WTC11 (cell line): ENCODE measurements around the gene FIZ1. TPM values are rescaled to one million over a fixed set of nuclear protein-coding genes. Genes with fewer than 3 reads are reported as not detected.

Experiments used
- ATAC-seq: fragments of 200-7000 bp; cut with Tn5 transposase; 2 replicates; pipeline ENCODE4 v1.10.0; 2021; ENCODE audit warnings: mild to moderate bottlenecking, moderate library complexity
- CTCF ChIA-PET: fragments of 300-600 bp; sonication (Branson Sonifier 250); formaldehyde crosslinking; loops from one replicate; lab custom pipeline; 2021; ENCODE audit warnings: antibody characterized with exemption; lab: Charles Lee
- POLR2A ChIA-PET: fragments of 350-600 bp; sonication (Branson Sonifier 250); formaldehyde crosslinking; loops from one replicate; lab custom pipeline; 2021; ENCODE audit warnings: antibody characterized with exemption; lab: Charles Lee
- DNase-seq: peaks from one replicate; pipeline ENCODE4 v3.0.0; 2021; ENCODE audit warnings: low spot score
- H3K27ac Mint-ChIP-seq: 2 replicates; pipeline ENCODE4 v1.8.0; 2021; ENCODE audit warnings: mixed read lengths
- H3K27me3 Mint-ChIP-seq: 2 replicates; pipeline ENCODE4 v1.8.0; 2021; ENCODE audit warnings: low read depth, mild to moderate bottlenecking, moderate library complexity, mixed read lengths
- H3K36me3 Mint-ChIP-seq: 2 replicates; pipeline ENCODE4 v1.8.0; 2021; ENCODE audit warnings: mixed read lengths
- H3K4me1 Mint-ChIP-seq: 2 replicates; pipeline ENCODE4 v1.8.0; 2022; ENCODE audit warnings: mixed read lengths
- H3K4me3 Mint-ChIP-seq: 2 replicates; pipeline ENCODE4 v1.8.0; 2021; ENCODE audit warnings: mild to moderate bottlenecking, moderate library complexity, mixed read lengths
- H3K9me3 Mint-ChIP-seq: 2 replicates; pipeline ENCODE4 v1.8.0; 2021; ENCODE audit warnings: mixed read lengths
- CREB1 ChIP-seq: sonication (generic); formaldehyde crosslinking; IDR thresholded peaks from 2 replicates; pipeline ENCODE4 v1.8.0; 2023; ENCODE audit warnings: mild to moderate bottlenecking, missing genetic modification reagents
- ELF4 ChIP-seq: sonication (generic); formaldehyde crosslinking; IDR thresholded peaks from 2 replicates; pipeline ENCODE4 v1.8.1; 2022; ENCODE audit warnings: low read depth, mild to moderate bottlenecking, moderate library complexity, missing genetic modification reagents
- EMX1 ChIP-seq: fragments of 250-450 bp; sonication (Bioruptor Pico); IDR thresholded peaks from 2 replicates; pipeline ENCODE4 v1.8.0; 2021; ENCODE audit warnings: mild to moderate bottlenecking
- ESRRA ChIP-seq: sonication (generic); formaldehyde crosslinking; IDR thresholded peaks from 2 replicates; pipeline ENCODE4 v1.8.1; 2022; ENCODE audit warnings: mild to moderate bottlenecking, missing genetic modification reagents, borderline replicate concordance
- OVOL2 ChIP-seq: fragments of 250-450 bp; sonication (Bioruptor Pico); IDR thresholded peaks from 2 replicates; pipeline ENCODE4 v1.9.0; 2021; ENCODE audit warnings: mild to moderate bottlenecking, borderline replicate concordance
- ZNF121 ChIP-seq: sonication (generic); formaldehyde crosslinking; IDR thresholded peaks from 2 replicates; pipeline ENCODE4 v1.8.0; 2023; ENCODE audit warnings: missing genetic modification reagents
- total RNA-seq: library from RNA; stranded (reverse); gene quantifications from 3 replicates; pipeline ENCODE4 v1.2.3, GENCODE V29; 2021
- TF ChIP-seq, protein P1 (sequence below): sonication (generic); formaldehyde crosslinking; IDR thresholded peaks from 2 replicates; pipeline ENCODE4 v1.8.0; 2022; ENCODE audit warnings: missing genetic modification reagents
- TF ChIP-seq, protein P2 (sequence below): fragments of 250-450 bp; sonication (Bioruptor Pico); conservative IDR thresholded peaks from 2 replicates; pipeline ENCODE4 v1.9.0; 2021; ENCODE audit warnings: mild to moderate bottlenecking
- TF ChIP-seq, protein P3 (sequence below): fragments of 250-450 bp; sonication (Bioruptor Pico); IDR thresholded peaks from 2 replicates; pipeline ENCODE4 v1.9.0; 2021; ENCODE audit warnings: mild to moderate bottlenecking
- TF ChIP-seq, protein P4 (sequence below): fragments of 200-600 bp; IDR thresholded peaks from 2 replicates; pipeline ENCODE4 v1.8.0; 2022; ENCODE audit warnings: antibody characterized with exemption
- TF ChIP-seq, protein P5 (sequence below): sonication (generic); formaldehyde crosslinking; IDR thresholded peaks from 2 replicates; pipeline ENCODE4 v1.8.1; 2022; ENCODE audit warnings: mild to moderate bottlenecking, missing genetic modification reagents, moderate library complexity, borderline replicate concordance
- TF ChIP-seq, protein P6 (sequence below): sonication (generic); formaldehyde crosslinking; IDR thresholded peaks from 2 replicates; pipeline ENCODE4 v1.8.0; 2023; ENCODE audit warnings: mild to moderate bottlenecking, missing genetic modification reagents
- TF ChIP-seq, protein P7 (sequence below): sonication (generic); formaldehyde crosslinking; IDR thresholded peaks from 2 replicates; pipeline ENCODE4 v1.8.1; 2023; ENCODE audit warnings: mild to moderate bottlenecking, missing genetic modification reagents

Gene FIZ1
- total RNA-seq, 1 experiment from 2014 or later, result 20.1 TPM

DNA sequence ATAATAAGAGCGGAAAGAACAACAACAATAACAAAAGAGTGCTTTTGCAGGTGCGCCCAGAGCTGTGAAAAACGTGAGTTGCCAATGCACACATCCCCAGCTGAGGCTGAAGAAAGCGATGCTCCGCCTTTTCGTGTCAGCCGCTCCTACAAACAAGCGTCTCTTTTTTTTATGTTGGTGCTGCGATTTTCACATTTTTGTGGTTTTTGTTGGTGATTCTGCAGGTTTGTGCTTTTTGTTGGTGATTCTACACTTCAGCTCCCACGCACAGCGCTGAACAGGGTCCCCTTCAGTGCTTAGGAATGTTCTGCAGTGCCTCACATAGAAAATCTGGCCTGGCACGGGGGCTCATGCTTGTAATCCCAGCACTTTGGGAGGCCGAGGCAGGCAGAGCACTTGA is 46.7 kb downstream of the FIZ1 start:
- peaks cover 9% of the 10 kb centered on the region for H3K27me3 Mint-ChIP-seq
- DNase-seq, result no peak
- H3K27ac Mint-ChIP-seq, result no peak overlapping the region; the same call in 1 of the 2 replicates
- no peaks in the 10 kb centered on the region for H3K36me3 Mint-ChIP-seq
- H3K9me3 Mint-ChIP-seq, result no peaks in the 10 kb centered on the region
- H3K4me3 Mint-ChIP-seq, result peak overlapping the region; percentile 26; the same call in 1 of the 2 replicates
- ATAC-seq, result no peak
- ChIA-PET POLR2A (no interaction called here), CTCF (interaction anchor here (0.6 to 2.1 kb wide), 9 partner anchors 17 to 817 kb away, joined by 3 to 10 read pairs (median 4); partner anchors contain the start of genes ISOC2 and ZNF865)
- TF ChIP-seq, protein P1, sequence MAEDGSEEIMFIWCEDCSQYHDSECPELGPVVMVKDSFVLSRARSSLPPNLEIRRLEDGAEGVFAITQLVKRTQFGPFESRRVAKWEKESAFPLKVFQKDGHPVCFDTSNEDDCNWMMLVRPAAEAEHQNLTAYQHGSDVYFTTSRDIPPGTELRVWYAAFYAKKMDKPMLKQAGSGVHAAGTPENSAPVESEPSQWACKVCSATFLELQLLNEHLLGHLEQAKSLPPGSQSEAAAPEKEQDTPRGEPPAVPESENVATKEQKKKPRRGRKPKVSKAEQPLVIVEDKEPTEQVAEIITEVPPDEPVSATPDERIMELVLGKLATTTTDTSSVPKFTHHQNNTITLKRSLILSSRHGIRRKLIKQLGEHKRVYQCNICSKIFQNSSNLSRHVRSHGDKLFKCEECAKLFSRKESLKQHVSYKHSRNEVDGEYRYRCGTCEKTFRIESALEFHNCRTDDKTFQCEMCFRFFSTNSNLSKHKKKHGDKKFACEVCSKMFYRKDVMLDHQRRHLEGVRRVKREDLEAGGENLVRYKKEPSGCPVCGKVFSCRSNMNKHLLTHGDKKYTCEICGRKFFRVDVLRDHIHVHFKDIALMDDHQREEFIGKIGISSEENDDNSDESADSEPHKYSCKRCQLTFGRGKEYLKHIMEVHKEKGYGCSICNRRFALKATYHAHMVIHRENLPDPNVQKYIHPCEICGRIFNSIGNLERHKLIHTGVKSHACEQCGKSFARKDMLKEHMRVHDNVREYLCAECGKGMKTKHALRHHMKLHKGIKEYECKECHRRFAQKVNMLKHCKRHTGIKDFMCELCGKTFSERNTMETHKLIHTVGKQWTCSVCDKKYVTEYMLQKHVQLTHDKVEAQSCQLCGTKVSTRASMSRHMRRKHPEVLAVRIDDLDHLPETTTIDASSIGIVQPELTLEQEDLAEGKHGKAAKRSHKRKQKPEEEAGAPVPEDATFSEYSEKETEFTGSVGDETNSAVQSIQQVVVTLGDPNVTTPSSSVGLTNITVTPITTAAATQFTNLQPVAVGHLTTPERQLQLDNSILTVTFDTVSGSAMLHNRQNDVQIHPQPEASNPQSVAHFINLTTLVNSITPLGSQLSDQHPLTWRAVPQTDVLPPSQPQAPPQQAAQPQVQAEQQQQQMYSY, result peak; percentile 63
- TF ChIP-seq, protein P2, sequence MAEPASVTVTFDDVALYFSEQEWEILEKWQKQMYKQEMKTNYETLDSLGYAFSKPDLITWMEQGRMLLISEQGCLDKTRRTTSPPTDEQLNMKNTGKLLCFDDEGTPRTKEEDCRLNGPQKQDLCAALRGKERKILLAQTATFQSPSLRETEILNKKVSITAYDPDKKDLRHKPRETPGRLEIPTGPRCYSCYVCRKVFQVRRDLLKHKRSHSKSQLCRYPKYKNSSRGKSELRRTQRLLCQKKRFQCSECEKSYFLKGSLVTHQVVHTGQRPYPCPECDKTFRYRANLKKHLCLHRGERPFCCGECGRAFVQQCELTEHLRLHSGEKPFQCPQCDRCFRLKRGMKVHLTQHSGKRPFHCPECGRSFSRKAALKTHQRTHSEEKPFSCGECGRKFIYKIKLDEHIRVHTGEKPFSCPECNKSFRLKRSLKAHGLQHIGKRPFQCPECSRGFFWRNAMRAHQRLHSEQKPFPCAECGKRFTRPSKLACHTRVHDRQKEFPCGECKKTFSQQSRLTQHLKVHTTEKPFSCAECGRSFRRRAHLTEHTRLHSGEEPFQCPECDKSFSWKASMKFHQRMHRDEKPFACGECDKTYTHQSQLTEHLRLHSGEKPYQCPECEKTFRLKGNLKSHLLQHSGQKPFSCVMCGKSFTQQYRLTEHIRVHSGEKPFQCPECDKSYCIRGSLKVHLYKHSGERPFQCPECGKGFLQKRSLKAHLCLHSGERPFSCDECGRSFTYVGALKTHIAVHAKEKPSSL, result no peak
- peaks cover 37% of the 10 kb centered on the region for H3K4me1 Mint-ChIP-seq

DNA sequence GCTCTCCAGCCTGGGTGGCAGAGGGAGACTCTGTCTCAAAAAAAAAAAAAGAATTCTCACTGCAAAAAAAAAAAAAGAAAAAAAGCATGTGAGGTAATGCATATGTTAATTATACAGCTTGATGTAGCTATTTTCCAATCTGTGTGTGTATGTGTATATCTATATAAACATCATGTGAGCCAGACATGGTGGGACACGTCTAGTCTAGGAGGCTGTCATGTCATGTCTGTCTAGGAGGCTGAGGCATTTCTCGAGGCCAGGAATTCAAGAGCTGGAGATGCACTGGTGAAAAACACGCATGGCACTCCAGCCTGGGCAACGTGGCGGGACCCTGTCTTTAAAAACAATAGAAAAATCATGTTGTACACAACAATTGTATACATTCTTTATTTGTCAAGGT is 47.1 kb downstream of the FIZ1 start:
- Mint-ChIP-seq H3K27ac (no peak overlapping the region), H3K27me3 (peaks cover 9% of the 10 kb centered on the region), H3K4me1 (peaks cover 41% of the 10 kb centered on the region), H3K4me3 (no peak overlapping the region; the same call in 1 of the 2 replicates), H3K9me3 (no peaks in the 10 kb centered on the region), H3K36me3 (no peaks in the 10 kb centered on the region)
- ATAC-seq, result no peak
- no peak for DNase-seq
- TF ChIP-seq, protein P3, sequence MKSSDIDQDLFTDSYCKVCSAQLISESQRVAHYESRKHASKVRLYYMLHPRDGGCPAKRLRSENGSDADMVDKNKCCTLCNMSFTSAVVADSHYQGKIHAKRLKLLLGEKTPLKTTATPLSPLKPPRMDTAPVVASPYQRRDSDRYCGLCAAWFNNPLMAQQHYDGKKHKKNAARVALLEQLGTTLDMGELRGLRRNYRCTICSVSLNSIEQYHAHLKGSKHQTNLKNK (CRISPR knock-in tag), result no peak
- TF ChIP-seq CREB1 (no peak), EMX1 (CRISPR knock-in tag) (no peak), OVOL2 (CRISPR knock-in tag) (no peak), ELF4 (CRISPR knock-in tag) (no peak), ESRRA (CRISPR knock-in tag) (no peak)
- TF ChIP-seq, protein P4, sequence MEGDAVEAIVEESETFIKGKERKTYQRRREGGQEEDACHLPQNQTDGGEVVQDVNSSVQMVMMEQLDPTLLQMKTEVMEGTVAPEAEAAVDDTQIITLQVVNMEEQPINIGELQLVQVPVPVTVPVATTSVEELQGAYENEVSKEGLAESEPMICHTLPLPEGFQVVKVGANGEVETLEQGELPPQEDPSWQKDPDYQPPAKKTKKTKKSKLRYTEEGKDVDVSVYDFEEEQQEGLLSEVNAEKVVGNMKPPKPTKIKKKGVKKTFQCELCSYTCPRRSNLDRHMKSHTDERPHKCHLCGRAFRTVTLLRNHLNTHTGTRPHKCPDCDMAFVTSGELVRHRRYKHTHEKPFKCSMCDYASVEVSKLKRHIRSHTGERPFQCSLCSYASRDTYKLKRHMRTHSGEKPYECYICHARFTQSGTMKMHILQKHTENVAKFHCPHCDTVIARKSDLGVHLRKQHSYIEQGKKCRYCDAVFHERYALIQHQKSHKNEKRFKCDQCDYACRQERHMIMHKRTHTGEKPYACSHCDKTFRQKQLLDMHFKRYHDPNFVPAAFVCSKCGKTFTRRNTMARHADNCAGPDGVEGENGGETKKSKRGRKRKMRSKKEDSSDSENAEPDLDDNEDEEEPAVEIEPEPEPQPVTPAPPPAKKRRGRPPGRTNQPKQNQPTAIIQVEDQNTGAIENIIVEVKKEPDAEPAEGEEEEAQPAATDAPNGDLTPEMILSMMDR, result no peak
- TF ChIP-seq, protein P5, sequence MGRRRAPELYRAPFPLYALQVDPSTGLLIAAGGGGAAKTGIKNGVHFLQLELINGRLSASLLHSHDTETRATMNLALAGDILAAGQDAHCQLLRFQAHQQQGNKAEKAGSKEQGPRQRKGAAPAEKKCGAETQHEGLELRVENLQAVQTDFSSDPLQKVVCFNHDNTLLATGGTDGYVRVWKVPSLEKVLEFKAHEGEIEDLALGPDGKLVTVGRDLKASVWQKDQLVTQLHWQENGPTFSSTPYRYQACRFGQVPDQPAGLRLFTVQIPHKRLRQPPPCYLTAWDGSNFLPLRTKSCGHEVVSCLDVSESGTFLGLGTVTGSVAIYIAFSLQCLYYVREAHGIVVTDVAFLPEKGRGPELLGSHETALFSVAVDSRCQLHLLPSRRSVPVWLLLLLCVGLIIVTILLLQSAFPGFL (CRISPR knock-in tag), result no peak
- POLR2A ChIA-PET, result no interaction called here
- CTCF ChIA-PET, result interaction anchor here (0.8 to 2.1 kb wide), 6 partner anchors 17 to 102 kb away, joined by 3 to 10 read pairs (median 6); partner anchors contain the start of gene ZNF865

DNA sequence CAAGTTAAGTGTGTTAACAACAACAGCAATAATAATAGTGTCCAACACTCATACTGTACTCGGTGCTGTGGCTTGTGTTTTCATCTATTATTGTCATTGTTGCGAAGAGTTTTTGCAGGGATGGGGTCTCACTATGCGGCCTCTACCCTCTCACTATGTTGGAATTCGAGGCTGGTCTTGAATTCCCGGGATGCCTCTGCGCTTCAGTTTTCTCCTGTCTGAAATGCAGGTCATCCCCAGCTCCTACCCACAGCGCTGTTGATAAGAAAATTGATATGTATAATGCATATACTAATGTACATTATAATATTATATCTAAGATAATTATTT is 49.0 kb downstream of the FIZ1 start:
- no peak for DNase-seq
- Mint-ChIP-seq H3K4me3 (peak overlapping the region; percentile 76), H3K36me3 (no peaks in the 10 kb centered on the region), H3K9me3 (no peaks in the 10 kb centered on the region), H3K27ac (peak overlapping the region; percentile 90), H3K4me1 (peaks cover 53% of the 10 kb centered on the region), H3K27me3 (peaks cover 9% of the 10 kb centered on the region)
- ATAC-seq, result peak; percentile 15
- POLR2A ChIA-PET, result interaction anchor here (1.0 to 1.3 kb wide), 8 partner anchors 11 to 150 kb away, joined by 3 to 9 read pairs (median 4); partner anchors contain the start of genes FIZ1, ZNF579 and ZNF865
- CTCF ChIA-PET, result interaction anchor here (0.6 to 1.6 kb wide), 11 partner anchors 13 to 900 kb away, joined by 3 to 7 read pairs (median 4); partner anchors contain the start of genes KMT5C, ZNF784 and ZNF865
- TF ChIP-seq OVOL2 (CRISPR knock-in tag) (no peak), ZNF121 (CRISPR knock-in tag) (peak; percentile 70; the same call in 1 of the 2 replicates)
- TF ChIP-seq, protein P6, sequence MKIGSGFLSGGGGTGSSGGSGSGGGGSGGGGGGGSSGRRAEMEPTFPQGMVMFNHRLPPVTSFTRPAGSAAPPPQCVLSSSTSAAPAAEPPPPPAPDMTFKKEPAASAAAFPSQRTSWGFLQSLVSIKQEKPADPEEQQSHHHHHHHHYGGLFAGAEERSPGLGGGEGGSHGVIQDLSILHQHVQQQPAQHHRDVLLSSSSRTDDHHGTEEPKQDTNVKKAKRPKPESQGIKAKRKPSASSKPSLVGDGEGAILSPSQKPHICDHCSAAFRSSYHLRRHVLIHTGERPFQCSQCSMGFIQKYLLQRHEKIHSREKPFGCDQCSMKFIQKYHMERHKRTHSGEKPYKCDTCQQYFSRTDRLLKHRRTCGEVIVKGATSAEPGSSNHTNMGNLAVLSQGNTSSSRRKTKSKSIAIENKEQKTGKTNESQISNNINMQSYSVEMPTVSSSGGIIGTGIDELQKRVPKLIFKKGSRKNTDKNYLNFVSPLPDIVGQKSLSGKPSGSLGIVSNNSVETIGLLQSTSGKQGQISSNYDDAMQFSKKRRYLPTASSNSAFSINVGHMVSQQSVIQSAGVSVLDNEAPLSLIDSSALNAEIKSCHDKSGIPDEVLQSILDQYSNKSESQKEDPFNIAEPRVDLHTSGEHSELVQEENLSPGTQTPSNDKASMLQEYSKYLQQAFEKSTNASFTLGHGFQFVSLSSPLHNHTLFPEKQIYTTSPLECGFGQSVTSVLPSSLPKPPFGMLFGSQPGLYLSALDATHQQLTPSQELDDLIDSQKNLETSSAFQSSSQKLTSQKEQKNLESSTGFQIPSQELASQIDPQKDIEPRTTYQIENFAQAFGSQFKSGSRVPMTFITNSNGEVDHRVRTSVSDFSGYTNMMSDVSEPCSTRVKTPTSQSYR (CRISPR knock-in tag), result 0 out of 2 replicates have a peak, but pooled peaks have one; percentile 9
- TF ChIP-seq, protein P7, sequence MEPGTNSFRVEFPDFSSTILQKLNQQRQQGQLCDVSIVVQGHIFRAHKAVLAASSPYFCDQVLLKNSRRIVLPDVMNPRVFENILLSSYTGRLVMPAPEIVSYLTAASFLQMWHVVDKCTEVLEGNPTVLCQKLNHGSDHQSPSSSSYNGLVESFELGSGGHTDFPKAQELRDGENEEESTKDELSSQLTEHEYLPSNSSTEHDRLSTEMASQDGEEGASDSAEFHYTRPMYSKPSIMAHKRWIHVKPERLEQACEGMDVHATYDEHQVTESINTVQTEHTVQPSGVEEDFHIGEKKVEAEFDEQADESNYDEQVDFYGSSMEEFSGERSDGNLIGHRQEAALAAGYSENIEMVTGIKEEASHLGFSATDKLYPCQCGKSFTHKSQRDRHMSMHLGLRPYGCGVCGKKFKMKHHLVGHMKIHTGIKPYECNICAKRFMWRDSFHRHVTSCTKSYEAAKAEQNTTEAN (CRISPR knock-in tag), result no peak
